ENCODE data around the gene RBFA.

DNA sequence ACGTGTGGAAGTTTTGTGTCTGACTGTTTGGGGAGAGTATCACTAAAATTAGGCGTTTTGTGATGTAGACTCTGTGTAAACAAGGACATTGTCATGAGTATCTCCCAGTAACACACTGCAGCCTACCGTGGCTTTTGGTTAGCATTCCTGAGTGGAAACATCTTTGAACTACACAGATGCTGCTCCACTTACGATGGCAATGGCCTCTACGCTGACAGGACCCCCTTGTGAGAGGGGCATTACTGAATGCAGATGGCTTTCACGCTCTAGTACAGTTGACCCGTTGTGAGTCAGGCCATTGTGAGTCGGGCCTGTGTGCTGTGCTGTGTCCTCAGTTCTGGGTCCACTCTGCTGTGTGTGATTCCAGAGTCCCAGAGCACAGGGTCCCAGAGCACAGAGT, 40.5 kb downstream of the RBFA start:
- no peak for TF ChIP-seq RAD21 (IDR thresholded peaks at IDR 0.05; ENCODE audit: low read length)
- TF ChIP-seq, protein P1, sequence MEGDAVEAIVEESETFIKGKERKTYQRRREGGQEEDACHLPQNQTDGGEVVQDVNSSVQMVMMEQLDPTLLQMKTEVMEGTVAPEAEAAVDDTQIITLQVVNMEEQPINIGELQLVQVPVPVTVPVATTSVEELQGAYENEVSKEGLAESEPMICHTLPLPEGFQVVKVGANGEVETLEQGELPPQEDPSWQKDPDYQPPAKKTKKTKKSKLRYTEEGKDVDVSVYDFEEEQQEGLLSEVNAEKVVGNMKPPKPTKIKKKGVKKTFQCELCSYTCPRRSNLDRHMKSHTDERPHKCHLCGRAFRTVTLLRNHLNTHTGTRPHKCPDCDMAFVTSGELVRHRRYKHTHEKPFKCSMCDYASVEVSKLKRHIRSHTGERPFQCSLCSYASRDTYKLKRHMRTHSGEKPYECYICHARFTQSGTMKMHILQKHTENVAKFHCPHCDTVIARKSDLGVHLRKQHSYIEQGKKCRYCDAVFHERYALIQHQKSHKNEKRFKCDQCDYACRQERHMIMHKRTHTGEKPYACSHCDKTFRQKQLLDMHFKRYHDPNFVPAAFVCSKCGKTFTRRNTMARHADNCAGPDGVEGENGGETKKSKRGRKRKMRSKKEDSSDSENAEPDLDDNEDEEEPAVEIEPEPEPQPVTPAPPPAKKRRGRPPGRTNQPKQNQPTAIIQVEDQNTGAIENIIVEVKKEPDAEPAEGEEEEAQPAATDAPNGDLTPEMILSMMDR (IDR thresholded peaks at IDR 0.05), result no peak
- TF ChIP-seq, protein P2, sequence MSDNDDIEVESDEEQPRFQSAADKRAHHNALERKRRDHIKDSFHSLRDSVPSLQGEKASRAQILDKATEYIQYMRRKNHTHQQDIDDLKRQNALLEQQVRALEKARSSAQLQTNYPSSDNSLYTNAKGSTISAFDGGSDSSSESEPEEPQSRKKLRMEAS (IDR thresholded peaks at IDR 0.05; ENCODE audit: low read depth), result no peak
- no peak for TF ChIP-seq YY1 (IDR thresholded peaks at IDR 0.05; ENCODE audit: low read depth)
- TF ChIP-seq TAF1 (IDR thresholded peaks at IDR 0.05; ENCODE audit: borderline replicate concordance, low read depth, low read length), result no peak
- TF ChIP-seq, protein P3, sequence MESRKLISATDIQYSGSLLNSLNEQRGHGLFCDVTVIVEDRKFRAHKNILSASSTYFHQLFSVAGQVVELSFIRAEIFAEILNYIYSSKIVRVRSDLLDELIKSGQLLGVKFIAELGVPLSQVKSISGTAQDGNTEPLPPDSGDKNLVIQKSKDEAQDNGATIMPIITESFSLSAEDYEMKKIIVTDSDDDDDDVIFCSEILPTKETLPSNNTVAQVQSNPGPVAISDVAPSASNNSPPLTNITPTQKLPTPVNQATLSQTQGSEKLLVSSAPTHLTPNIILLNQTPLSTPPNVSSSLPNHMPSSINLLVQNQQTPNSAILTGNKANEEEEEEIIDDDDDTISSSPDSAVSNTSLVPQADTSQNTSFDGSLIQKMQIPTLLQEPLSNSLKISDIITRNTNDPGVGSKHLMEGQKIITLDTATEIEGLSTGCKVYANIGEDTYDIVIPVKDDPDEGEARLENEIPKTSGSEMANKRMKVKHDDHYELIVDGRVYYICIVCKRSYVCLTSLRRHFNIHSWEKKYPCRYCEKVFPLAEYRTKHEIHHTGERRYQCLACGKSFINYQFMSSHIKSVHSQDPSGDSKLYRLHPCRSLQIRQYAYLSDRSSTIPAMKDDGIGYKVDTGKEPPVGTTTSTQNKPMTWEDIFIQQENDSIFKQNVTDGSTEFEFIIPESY (IDR thresholded peaks at IDR 0.05; ENCODE audit: borderline replicate concordance, low read depth), result no peak
- no peak for TF ChIP-seq RFX5 (IDR thresholded peaks at IDR 0.05; ENCODE audit: low read length)
